ENCODE results near the gene EGFR.
A peak's percentile ranks its signal among the peaks of the same experiment; 100 is the strongest.

Gene EGFR

DNA sequence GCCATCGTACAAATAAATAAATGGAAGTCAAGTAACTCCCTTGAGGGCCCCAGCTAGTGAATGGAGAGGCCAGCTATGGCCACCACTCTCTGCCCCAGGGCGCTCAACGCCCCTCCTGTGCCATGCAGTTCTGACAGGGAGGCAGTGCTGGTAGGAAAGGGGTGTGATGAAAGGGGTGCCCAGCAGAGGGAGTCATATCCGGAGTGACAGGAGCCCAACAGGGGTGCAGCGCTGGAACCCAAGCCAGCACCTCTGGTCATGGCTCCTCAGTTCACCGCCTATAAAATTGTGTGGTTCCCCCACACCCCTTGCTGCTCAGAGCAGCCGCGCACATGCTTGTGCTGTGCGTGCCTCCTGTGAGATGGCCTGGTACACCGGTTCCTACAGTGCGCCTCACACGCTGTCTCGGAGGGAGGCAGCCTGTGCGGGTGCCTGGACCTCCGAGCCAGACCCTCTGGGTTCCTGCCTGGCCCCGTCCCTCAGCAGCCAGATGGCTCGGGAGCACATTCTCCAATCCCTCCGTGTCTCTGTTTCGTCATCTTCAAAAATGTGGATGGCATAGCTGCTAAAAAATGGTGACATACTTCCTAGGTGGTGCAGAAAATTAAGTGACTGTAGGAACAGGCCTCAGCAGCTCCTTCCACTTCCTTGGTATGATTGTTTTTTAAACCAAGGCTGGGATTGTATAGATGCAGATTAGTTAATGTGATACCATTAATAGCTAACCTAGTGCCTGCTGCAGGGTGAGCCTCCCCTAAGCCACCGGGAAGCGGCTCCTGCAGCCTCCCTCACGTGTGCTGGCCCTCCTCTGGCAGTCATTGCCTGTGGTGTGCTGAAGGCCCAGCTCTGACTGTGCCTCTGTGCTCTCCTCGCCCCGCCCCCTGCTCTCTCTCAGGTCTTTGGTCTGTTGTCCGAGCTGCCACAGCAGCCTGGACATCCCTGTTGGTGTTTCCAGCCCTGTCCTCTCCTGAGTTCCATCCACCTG, 125.8 kb downstream of the EGFR start:
- no peaks in the 10 kb centered on the region for H3K79me2 ChIP-seq (ENCODE audit: low read length)
- peaks cover 23% of the 10 kb centered on the region for H3K4me1 ChIP-seq (ENCODE audit: low read length)
- peaks cover 8% of the 10 kb centered on the region for H3K27me3 ChIP-seq (ENCODE audit: low read depth, low read length)
- no peaks in the 10 kb centered on the region for H4K20me1 ChIP-seq (ENCODE audit: insufficient read depth, low read length)
- no peak overlapping the region for H2AFZ ChIP-seq (ENCODE audit: low read depth, low read length)
- H3K4me3 ChIP-seq (ENCODE audit: low read length) = no peak overlapping the region
- H3K27ac ChIP-seq (ENCODE audit: low read length) = no peak overlapping the region
- H3K36me3 ChIP-seq (replicated peaks; ENCODE audit: low read depth, low read length) = no peaks in the 10 kb centered on the region
- TF ChIP-seq EZH2phosphoT487 (IDR thresholded peaks at IDR 0.05; ENCODE audit: low read depth) = no peak
- TF ChIP-seq, protein P1, sequence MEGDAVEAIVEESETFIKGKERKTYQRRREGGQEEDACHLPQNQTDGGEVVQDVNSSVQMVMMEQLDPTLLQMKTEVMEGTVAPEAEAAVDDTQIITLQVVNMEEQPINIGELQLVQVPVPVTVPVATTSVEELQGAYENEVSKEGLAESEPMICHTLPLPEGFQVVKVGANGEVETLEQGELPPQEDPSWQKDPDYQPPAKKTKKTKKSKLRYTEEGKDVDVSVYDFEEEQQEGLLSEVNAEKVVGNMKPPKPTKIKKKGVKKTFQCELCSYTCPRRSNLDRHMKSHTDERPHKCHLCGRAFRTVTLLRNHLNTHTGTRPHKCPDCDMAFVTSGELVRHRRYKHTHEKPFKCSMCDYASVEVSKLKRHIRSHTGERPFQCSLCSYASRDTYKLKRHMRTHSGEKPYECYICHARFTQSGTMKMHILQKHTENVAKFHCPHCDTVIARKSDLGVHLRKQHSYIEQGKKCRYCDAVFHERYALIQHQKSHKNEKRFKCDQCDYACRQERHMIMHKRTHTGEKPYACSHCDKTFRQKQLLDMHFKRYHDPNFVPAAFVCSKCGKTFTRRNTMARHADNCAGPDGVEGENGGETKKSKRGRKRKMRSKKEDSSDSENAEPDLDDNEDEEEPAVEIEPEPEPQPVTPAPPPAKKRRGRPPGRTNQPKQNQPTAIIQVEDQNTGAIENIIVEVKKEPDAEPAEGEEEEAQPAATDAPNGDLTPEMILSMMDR (IDR thresholded peaks at IDR 0.05; ENCODE audit: low read depth, low read length) = peak; percentile 41
- no peak overlapping the region for H3K9ac ChIP-seq (ENCODE audit: low read length)
- H3K9me3 ChIP-seq (ENCODE audit: insufficient read depth, low read length) = no peaks in the 10 kb centered on the region
- H3K4me2 ChIP-seq (ENCODE audit: low read length) = no peak overlapping the region

DNA sequence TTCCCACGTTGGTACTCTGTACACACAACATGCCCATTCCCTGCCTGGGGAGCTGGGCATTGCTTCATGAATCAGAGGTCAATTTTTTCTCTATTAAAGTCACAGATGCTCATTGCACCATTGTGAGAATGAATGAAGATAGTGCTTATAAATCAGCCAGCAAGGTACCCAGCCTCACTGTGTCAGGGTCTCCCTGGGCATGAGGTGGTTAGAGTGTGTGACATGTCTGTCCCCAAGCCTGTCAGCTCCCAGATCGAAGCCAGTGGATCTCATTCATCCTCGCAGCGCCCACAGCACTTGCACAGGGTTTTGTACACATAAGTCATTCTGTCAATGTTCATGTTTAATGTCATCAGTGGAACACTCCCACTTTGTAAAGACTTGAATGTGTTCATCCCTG, 126.8 kb downstream of the EGFR start:
- no peaks in the 10 kb centered on the region for H3K36me3 ChIP-seq (replicated peaks; ENCODE audit: low read depth, low read length)
- no peaks in the 10 kb centered on the region for H3K79me2 ChIP-seq (ENCODE audit: low read length)
- no peak overlapping the region for H3K9ac ChIP-seq (ENCODE audit: low read length)
- H3K27me3 ChIP-seq (ENCODE audit: low read depth, low read length) = peaks cover 14% of the 10 kb centered on the region
- no peak overlapping the region for H3K4me3 ChIP-seq (ENCODE audit: low read length)
- H3K4me2 ChIP-seq (ENCODE audit: low read length) = no peak overlapping the region
- H3K4me1 ChIP-seq (ENCODE audit: low read length) = peaks cover 13% of the 10 kb centered on the region
- H3K9me3 ChIP-seq (ENCODE audit: insufficient read depth, low read length) = no peaks in the 10 kb centered on the region
- H4K20me1 ChIP-seq (ENCODE audit: insufficient read depth, low read length) = no peaks in the 10 kb centered on the region
- TF ChIP-seq EZH2phosphoT487 (IDR thresholded peaks at IDR 0.05; ENCODE audit: low read depth) = no peak
- TF ChIP-seq, protein P1 (IDR thresholded peaks at IDR 0.05; ENCODE audit: low read depth, low read length) = no peak
- no peak overlapping the region for H2AFZ ChIP-seq (ENCODE audit: low read depth, low read length)
- no peak overlapping the region for H3K27ac ChIP-seq (ENCODE audit: low read length)

- Histone ChIP-seq H3K9me3 (ENCODE audit: insufficient read depth, low read length) (no peaks in the 10 kb centered on the region), H3K27ac (ENCODE audit: low read length) (no peak overlapping the region), H3K4me1 (ENCODE audit: low read length) (no peaks in the 10 kb centered on the region), H2AFZ (ENCODE audit: low read depth, low read length) (no peak overlapping the region), H3K36me3 (replicated peaks; ENCODE audit: low read depth, low read length) (no peaks in the 10 kb centered on the region), H3K79me2 (ENCODE audit: low read length) (no peaks in the 10 kb centered on the region), H3K4me3 (ENCODE audit: low read length) (no peak overlapping the region), H3K4me2 (ENCODE audit: low read length) (no peak overlapping the region), H4K20me1 (ENCODE audit: insufficient read depth, low read length) (no peaks in the 10 kb centered on the region), H3K27me3 (ENCODE audit: low read depth, low read length) (peaks cover 22% of the 10 kb centered on the region), H3K9ac (ENCODE audit: low read length) (no peak overlapping the region)
- no peak for TF ChIP-seq EZH2phosphoT487 (IDR thresholded peaks at IDR 0.05; ENCODE audit: low read depth)
- TF ChIP-seq, protein P1 (IDR thresholded peaks at IDR 0.05; ENCODE audit: low read depth, low read length) = no peak
These were observed 128.3 kb downstream of the EGFR start for GRCh38 chr7:55147101-55147500.

GRCh38 chr7:55147736-55148135, 128.9 kb downstream of the EGFR start:
- Histone ChIP-seq H3K4me3 (ENCODE audit: low read length) (no peak overlapping the region), H4K20me1 (ENCODE audit: insufficient read depth, low read length) (no peaks in the 10 kb centered on the region), H3K4me1 (ENCODE audit: low read length) (no peaks in the 10 kb centered on the region), H3K79me2 (ENCODE audit: low read length) (no peaks in the 10 kb centered on the region), H3K9ac (ENCODE audit: low read length) (no peak overlapping the region), H3K27me3 (ENCODE audit: low read depth, low read length) (peaks cover 26% of the 10 kb centered on the region), H2AFZ (ENCODE audit: low read depth, low read length) (no peak overlapping the region), H3K9me3 (ENCODE audit: insufficient read depth, low read length) (no peaks in the 10 kb centered on the region), H3K27ac (ENCODE audit: low read length) (no peak overlapping the region), H3K36me3 (replicated peaks; ENCODE audit: low read depth, low read length) (no peaks in the 10 kb centered on the region), H3K4me2 (ENCODE audit: low read length) (no peak overlapping the region)
- no peak for TF ChIP-seq EZH2phosphoT487 (IDR thresholded peaks at IDR 0.05; ENCODE audit: low read depth)
- TF ChIP-seq, protein P1 (IDR thresholded peaks at IDR 0.05; ENCODE audit: low read depth, low read length) = no peak
